OCI-LY7 (cell line): ENCODE results near the gene RBM20. TPM values are rescaled to one million over a fixed set of nuclear protein-coding genes. Genes with fewer than 3 reads are reported as not detected.

Experiments used
- BruUV-seq: library from RNA; stranded (reverse); fragments of 400-500 nt; replicated peaks from 2 replicates; lab custom pipeline; 2021; lab: Mats Ljungman, UMichigan
- CTCF ChIA-PET: fragments of 300-600 bp; sonication (Branson Sonifier 250); formaldehyde crosslinking; loops from one replicate; lab custom pipeline; 2022; ENCODE audit warnings: antibody characterized with exemption; ENCODE audit not compliant: unreplicated experiment; lab: Charles Lee
- POLR2A ChIA-PET: fragments of 300-600 bp; sonication (Branson Sonifier 250); formaldehyde crosslinking; loops from one replicate; lab custom pipeline; 2022; ENCODE audit warnings: antibody characterized with exemption; lab: Charles Lee
- DNase-seq: peaks from one replicate; pipeline ENCODE4 v3.0.0-alpha.2; 2015; ENCODE audit warnings: low spot score
- H2AFZ ChIP-seq: fragments of 200-600 bp; sonication (generic), shearing (Covaris generic); 2 replicates; pipeline ENCODE4 v1.6.1; 2014; ENCODE audit warnings: mild to moderate bottlenecking, antibody characterized with exemption, low read length, moderate library complexity
- H3K27ac ChIP-seq: fragments of 200-600 bp; sonication (generic); 2 replicates; pipeline ENCODE4 v1.5.1; 2014; ENCODE audit warnings: mixed run types, low read depth, mild to moderate bottlenecking, moderate library complexity, low read length, inconsistent platforms; ENCODE audit not compliant: poor library complexity, severe bottlenecking
- H3K36me3 ChIP-seq: fragments of 200-600 bp; sonication (generic); 2 replicates; pipeline ENCODE4 v1.6.1; 2014; ENCODE audit warnings: mild to moderate bottlenecking, antibody characterized with exemption, low read length, moderate library complexity, mixed read lengths; ENCODE audit not compliant: insufficient read depth
- H3K4me1 ChIP-seq: fragments of 200-600 bp; sonication (generic); 2 replicates; pipeline ENCODE4 v1.5.1; 2014; ENCODE audit warnings: mild to moderate bottlenecking, low read length; ENCODE audit not compliant: insufficient read depth, poor library complexity, severe bottlenecking
- H3K4me2 ChIP-seq: fragments of 200-600 bp; sonication (generic); 2 replicates; pipeline ENCODE4 v1.6.1; 2014; ENCODE audit warnings: mild to moderate bottlenecking, low read length
- H3K4me3 ChIP-seq: fragments of 200-600 bp; sonication (generic); 2 replicates; pipeline ENCODE4 v1.5.1; 2014; ENCODE audit warnings: mild to moderate bottlenecking, low read depth, low read length; ENCODE audit not compliant: poor library complexity, severe bottlenecking
- H3K79me2 ChIP-seq: fragments of 200-600 bp; sonication (generic); 2 replicates; pipeline ENCODE4 v1.6.1; 2016; ENCODE audit warnings: low read depth, mild to moderate bottlenecking, low read length, moderate library complexity, mixed read lengths; ENCODE audit not compliant: insufficient read depth
- H3K9me2 ChIP-seq: fragments of 200-600 bp; sonication (generic); 2 replicates; pipeline ENCODE4 v1.6.1; 2016; ENCODE audit warnings: mild to moderate bottlenecking, low read length, mixed read lengths; ENCODE audit not compliant: insufficient read depth
- H3K9me3 ChIP-seq: fragments of 200-600 bp; sonication (generic); 2 replicates; pipeline ENCODE4 v1.6.1; 2014; ENCODE audit warnings: mild to moderate bottlenecking, mixed run types, low read length, mixed read lengths
- H4K20me1 ChIP-seq: fragments of 200-600 bp; sonication (generic); 2 replicates; pipeline ENCODE4 v1.6.1; 2014; ENCODE audit warnings: mild to moderate bottlenecking, antibody characterized with exemption, low read length, moderate library complexity, mixed read lengths; ENCODE audit not compliant: insufficient read depth
- CTCF ChIP-seq: fragments of 200-600 bp; sonication (generic); conservative IDR thresholded peaks from 2 replicates; pipeline ENCODE4 v1.5.1; 2014; ENCODE audit warnings: mild to moderate bottlenecking, antibody characterized with exemption, low read length, moderate library complexity, mixed read lengths
- EZH2phosphoT487 ChIP-seq: fragments of 200-600 bp; sonication (generic); IDR thresholded peaks from 2 replicates; pipeline ENCODE4 v1.6.1; 2018; ENCODE audit warnings: low read depth, borderline replicate concordance, mild to moderate bottlenecking, mixed run types, antibody characterized with exemption, low read length, moderate library complexity, mixed read lengths
- intact Hi-C: fragments of 100-400 bp; cut with micrococcal nuclease; formaldehyde crosslinking; loops from one replicate; pipeline ENCODE4 v1.10.0; 2022; ENCODE audit not compliant: unreplicated experiment
- total RNA-seq, 2 experiments: library from RNA; depleted of rRNA in 1 of 2; stranded (reverse); fragments of >200 nt in 1 of 2; shearing (Covaris generic) in 1 of 2; gene quantifications; 2 replicates each; pipeline ENCODE4 v1.2.3, GENCODE V29; 2014 to 2022

The RBM20 gene
- total RNA-seq, 2 experiments from 2014 or later: 0.35 to 1.0 TPM

- TF ChIP-seq CTCF: no peak
- TF ChIP-seq EZH2phosphoT487: no peak
- POLR2A ChIA-PET: interaction anchor here (0.6 to 5.5 kb wide), 16 partner anchors 9 to 240 kb away, joined by 3 to 121 read pairs (median 4); partner anchors contain the start of genes BBIP1 and PDCD4
- Histone ChIP-seq H3K27ac (peak overlapping the region; percentile 91), H3K9me2 (no peaks in the 10 kb centered on the region), H3K9me3 (no peaks in the 10 kb centered on the region), H3K4me2 (peak overlapping the region; percentile 75), H3K36me3 (no peaks in the 10 kb centered on the region), H3K4me1 (peaks cover 75% of the 10 kb centered on the region), H3K4me3 (peak overlapping the region; percentile 11), H2AFZ (peak overlapping the region; percentile 42; the same call in 1 of the 2 replicates), H3K79me2 (no peaks in the 10 kb centered on the region), H4K20me1 (no peaks in the 10 kb centered on the region)
- no TSS peak for BruUV-seq
- DNase-seq: no peak
- CTCF ChIA-PET: interaction anchor here (0.6 to 5.3 kb wide), 5 partner anchors 9 to 419 kb away, joined by 3 to 39 read pairs (median 7); partner anchors contain the start of genes BBIP1 and SHOC2
- intact Hi-C loops: no loop called here
Measured at GRCh38 chr10:110858297-110858934, 214.3 kb downstream of the RBM20 start.

- Histone ChIP-seq H3K4me3 (peak overlapping the region; percentile 24), H3K9me2 (no peaks in the 10 kb centered on the region), H4K20me1 (no peaks in the 10 kb centered on the region), H3K9me3 (no peaks in the 10 kb centered on the region), H3K27ac (peak overlapping the region; percentile 91), H3K4me1 (peaks cover 76% of the 10 kb centered on the region), H3K79me2 (no peaks in the 10 kb centered on the region), H2AFZ (peak overlapping the region; percentile 21; the same call in 1 of the 2 replicates), H3K36me3 (no peaks in the 10 kb centered on the region), H3K4me2 (peak overlapping the region; percentile 72)
- DNase-seq: no peak
- BruUV-seq: no TSS peak
- ChIA-PET CTCF (interaction anchor here (2.0 to 5.3 kb wide), 2 partner anchors 8 to 17 kb away, joined by 10 to 39 read pairs; no protein-coding TSS in a partner anchor), POLR2A (interaction anchor here (0.6 to 5.5 kb wide), 12 partner anchors 8 to 65 kb away, joined by 3 to 121 read pairs (median 8); partner anchors contain the start of genes BBIP1 and PDCD4)
- intact Hi-C loops: no loop called here
- TF ChIP-seq CTCF: no peak
- TF ChIP-seq EZH2phosphoT487: no peak
Measured at GRCh38 chr10:110859206-110859972, 215.3 kb downstream of the RBM20 start.
